GM21390 (cell line): ENCODE results near the gene AGAP1.

Experiments used
- ATAC-seq: cut with Tn5 transposase; IDR thresholded peaks from one replicate; pipeline ENCODE4 v1.9.1; 2021; ENCODE audit not compliant: unreplicated experiment

Gene AGAP1

GRCh38 chr2:235679471-235679870 is 185.6 kb downstream of the AGAP1 start:
- no peak for ATAC-seq

GRCh38 chr2:235685024-235685721 is 191.3 kb downstream of the AGAP1 start:
- no peak for ATAC-seq

- ATAC-seq, result no peak
Observed at GRCh38 chr2:235688511-235689426, 194.9 kb downstream of the AGAP1 start.

GRCh38 chr2:235689427-235689853 is 195.6 kb downstream of the AGAP1 start:
- no peak for ATAC-seq

- ATAC-seq, result no peak
Observed at GRCh38 chr2:235690082-235690808, 196.4 kb downstream of the AGAP1 start.

GRCh38 chr2:235690809-235691450 is 197.1 kb downstream of the AGAP1 start:
- ATAC-seq, result no peak

GRCh38 chr2:235692076-235692475 is 198.2 kb downstream of the AGAP1 start:
- ATAC-seq, result no peak

GRCh38 chr2:235692671-235693171 is 198.9 kb downstream of the AGAP1 start:
- no peak for ATAC-seq

- no peak for ATAC-seq
Observed at GRCh38 chr2:235693279-235693678, 199.4 kb downstream of the AGAP1 start.

- ATAC-seq, result no peak
Observed at GRCh38 chr2:235694721-235695601, 201.1 kb downstream of the AGAP1 start.

GRCh38 chr2:235695602-235695895 is 201.7 kb downstream of the AGAP1 start:
- no peak for ATAC-seq

- no peak for ATAC-seq
Observed at GRCh38 chr2:235697041-235697440, 203.2 kb downstream of the AGAP1 start.

GRCh38 chr2:235698028-235698427 is 204.2 kb downstream of the AGAP1 start:
- ATAC-seq, result no peak

GRCh38 chr2:235698491-235698890 is 204.6 kb downstream of the AGAP1 start:
- ATAC-seq, result no peak

GRCh38 chr2:235699576-235699975 is 205.7 kb downstream of the AGAP1 start:
- ATAC-seq, result no peak

- ATAC-seq, result no peak
Observed at GRCh38 chr2:235701206-235701981, 207.6 kb downstream of the AGAP1 start.

GRCh38 chr2:235702186-235702585 is 208.3 kb downstream of the AGAP1 start:
- no peak for ATAC-seq

GRCh38 chr2:235703711-235704295 is 210.0 kb downstream of the AGAP1 start:
- no peak for ATAC-seq

- no peak for ATAC-seq
Observed at GRCh38 chr2:235705296-235705695, 211.5 kb downstream of the AGAP1 start.
